Fibroblast of skin of back (primary cell): ENCODE measurements around the gene APBA2.

Experiments used
- DNase-seq: peaks from one replicate; pipeline ENCODE4 v3.0.0-alpha.2; 2013

APBA2 gene

GRCh38 chr15:28937271-28937670, 51.5 kb downstream of the APBA2 start:
- no peak for DNase-seq

GRCh38 chr15:28942046-28942445, 56.3 kb downstream of the APBA2 start:
- DNase-seq: no peak

GRCh38 chr15:28942571-28942970, 56.8 kb downstream of the APBA2 start:
- DNase-seq: no peak

GRCh38 chr15:28943146-28943545, 57.4 kb downstream of the APBA2 start:
- DNase-seq: no peak

- no peak for DNase-seq
These were observed 57.9 kb downstream of the APBA2 start for GRCh38 chr15:28943611-28944230.

- DNase-seq: no peak
These were observed 58.5 kb downstream of the APBA2 start for GRCh38 chr15:28944286-28944685.

- no peak for DNase-seq
These were observed 59.0 kb downstream of the APBA2 start for GRCh38 chr15:28944696-28945300.

GRCh38 chr15:28945626-28946230, 60.0 kb downstream of the APBA2 start:
- DNase-seq: no peak

GRCh38 chr15:28946803-28947202, 61.0 kb downstream of the APBA2 start:
- DNase-seq: no peak

- DNase-seq: no peak
These were observed 61.5 kb downstream of the APBA2 start for GRCh38 chr15:28947221-28947674.

GRCh38 chr15:28948036-28948435, 62.3 kb downstream of the APBA2 start:
- no peak for DNase-seq

- DNase-seq: no peak
These were observed 65.1 kb downstream of the APBA2 start for GRCh38 chr15:28950916-28951315.

- no peak for DNase-seq
These were observed 67.1 kb downstream of the APBA2 start for GRCh38 chr15:28952666-28953491.

- no peak for DNase-seq
These were observed 67.9 kb downstream of the APBA2 start for GRCh38 chr15:28953573-28954195.

GRCh38 chr15:28954466-28955159, 68.8 kb downstream of the APBA2 start:
- no peak for DNase-seq

GRCh38 chr15:28955160-28955992, 69.6 kb downstream of the APBA2 start:
- DNase-seq: peak; percentile 25

GRCh38 chr15:28955993-28956421, 70.2 kb downstream of the APBA2 start:
- peak; percentile 57 for DNase-seq

GRCh38 chr15:28956491-28956890, 70.7 kb downstream of the APBA2 start:
- DNase-seq: no peak

GRCh38 chr15:28957606-28958498, 72.1 kb downstream of the APBA2 start:
- no peak for DNase-seq

- DNase-seq: no peak
These were observed 73.6 kb downstream of the APBA2 start for GRCh38 chr15:28959326-28959725.
